SK-N-SH (cell line): ENCODE results near the gene SLC5A1. TPM values are rescaled to one million over a fixed set of nuclear protein-coding genes. Genes with fewer than 3 reads are reported as not detected.

ENCODE experiments used
- CTCF ChIA-PET: fragments of 300-600, 350-600 bp; formaldehyde crosslinking; extraction: SDS; loops from one replicate; lab custom pipeline; 2021; lab: Yijun Ruan, JAX
- POLR2A ChIA-PET: fragments of 350-600 bp; sonication (Branson Sonifier 250); formaldehyde crosslinking; extraction: SDS; loops from one replicate; lab custom pipeline; 2020; ENCODE audit warnings: antibody characterized with exemption, inconsistent platforms; lab: Yijun Ruan, JAX
- DNase-seq: peaks from one replicate; pipeline ENCODE4 v3.0.0; 2012
- H2AFZ ChIP-seq: fragments of 200-600 bp; sonication (generic); 2 replicates; pipeline ENCODE4 v1.8.1; 2016; ENCODE audit warnings: antibody characterized with exemption, mild to moderate bottlenecking, low read depth
- H3F3A ChIP-seq: fragments of 200-600 bp; sonication (generic); replicated peaks from 2 replicates; pipeline ENCODE3; 2016; ENCODE audit warnings: antibody characterized with exemption, mild to moderate bottlenecking; ENCODE audit not compliant: insufficient read depth
- H3K27ac ChIP-seq, 2 experiments: fragments of 200-500 bp in 1 of 2; fragments of 200-600 bp in 1 of 2; sonication (Bioruptor generic) in 1 of 2; sonication (generic), shearing (Covaris generic) in 1 of 2; 2 replicates each; pipeline versions ENCODE4 v1.5.1 to v1.6.1; 2014 to 2016; ENCODE audit warnings: low read depth in 2 of 2, inconsistent platforms in 1 of 2, low read length in 1 of 2, mild to moderate bottlenecking in 1 of 2, mixed read lengths in 1 of 2
- H3K27me3 ChIP-seq: fragments of 200-600 bp; sonication (generic), shearing (Covaris generic); 2 replicates; pipeline ENCODE4 v1.6.1; 2016; ENCODE audit warnings: mixed run types; ENCODE audit not compliant: insufficient read depth
- H3K36me3 ChIP-seq, 2 experiments: fragments of 200-500 bp in 1 of 2; fragments of 200-600 bp in 1 of 2; sonication (Bioruptor generic) in 1 of 2; sonication (generic) in 1 of 2; replicated peaks in 1 of 2; 2 replicates each; pipeline versions ENCODE3 to v1.5.1; 2014 to 2016; ENCODE audit warnings: low read length in 1 of 2, mild to moderate bottlenecking in 1 of 2; ENCODE audit not compliant: insufficient read depth in 2 of 2, control insufficient read depth in 1 of 2
- H3K4me1 ChIP-seq, 2 experiments: fragments of 200-500 bp in 1 of 2; fragments of 200-600 bp in 1 of 2; sonication (Bioruptor generic) in 1 of 2; sonication (generic), shearing (Covaris generic) in 1 of 2; 2 replicates each; pipeline versions ENCODE4 v1.5.1 to v1.6.1; 2014 to 2016; ENCODE audit warnings: low read depth in 1 of 2, low read length in 1 of 2, mixed run types in 1 of 2; ENCODE audit not compliant: insufficient read depth in 2 of 2, control insufficient read depth in 1 of 2
- H3K4me2 ChIP-seq: fragments of 200-600 bp; sonication (generic), shearing (Covaris generic); 2 replicates; pipeline ENCODE4 v1.6.1; 2017; ENCODE audit warnings: mixed run types
- H3K4me3 ChIP-seq, 2 experiments: fragments of 200-500 bp in 1 of 2; fragments of 200-600 bp in 1 of 2; sonication (Bioruptor generic) in 1 of 2; sonication (generic), shearing (Covaris generic) in 1 of 2; 2 replicates each; pipeline versions ENCODE4 v1.5.1 to v1.8.1; 2014 to 2016; ENCODE audit warnings: low read depth in 2 of 2, inconsistent platforms in 1 of 2, low read length in 1 of 2, mild to moderate bottlenecking in 1 of 2, mixed read lengths in 1 of 2, moderate library complexity in 1 of 2
- H3K79me2 ChIP-seq: fragments of 200-600 bp; sonication (generic); 2 replicates; pipeline ENCODE4 v1.8.1; 2017; ENCODE audit warnings: mild to moderate bottlenecking; ENCODE audit not compliant: insufficient read depth
- H3K9ac ChIP-seq: fragments of 200-600 bp; sonication (generic); 2 replicates; pipeline ENCODE4 v1.6.1; 2017; ENCODE audit warnings: mixed run types
- H3K9me2 ChIP-seq: fragments of 200-600 bp; sonication (generic); 2 replicates; pipeline ENCODE4 v1.6.1; 2017; ENCODE audit warnings: mixed run types
- H3K9me3 ChIP-seq: fragments of 200-600 bp; sonication (generic); 2 replicates; pipeline ENCODE4 v1.6.1; 2017; ENCODE audit warnings: mixed run types, mild to moderate bottlenecking, moderate library complexity
- H4K20me1 ChIP-seq: fragments of 200-600 bp; sonication (generic); 2 replicates; pipeline ENCODE4 v1.6.1; 2017; ENCODE audit warnings: mild to moderate bottlenecking, mixed run types; ENCODE audit not compliant: insufficient read depth
- CTCF ChIP-seq: fragments of 200-600 bp; sonication (generic); IDR thresholded peaks from 2 replicates; pipeline ENCODE4 v1.6.1; 2017; ENCODE audit warnings: antibody characterized with exemption, mild to moderate bottlenecking, moderate library complexity
- EZH2phosphoT487 ChIP-seq: fragments of 200-600 bp; sonication (generic); IDR thresholded peaks from 2 replicates; pipeline ENCODE4 v1.6.1; 2017; ENCODE audit warnings: low read depth, mixed run types, mild to moderate bottlenecking, antibody characterized with exemption, moderate library complexity, borderline replicate concordance
- FOXJ3 ChIP-seq: sonication (generic); formaldehyde crosslinking; IDR thresholded peaks from 2 replicates; pipeline ENCODE4 v1.5.1; 2020; ENCODE audit warnings: mild to moderate bottlenecking, missing genetic modification reagents
- FOXM1 ChIP-seq: IDR thresholded peaks from 2 replicates; pipeline ENCODE4 v1.4.0; 2012; ENCODE audit warnings: low read depth, mild to moderate bottlenecking
- GABPA ChIP-seq: IDR thresholded peaks from 2 replicates; pipeline ENCODE4 v1.4.0; 2012; ENCODE audit warnings: low read depth, mild to moderate bottlenecking
- GATA2 ChIP-seq: sonication (generic); formaldehyde crosslinking; IDR thresholded peaks from 2 replicates; pipeline ENCODE4 v1.5.0; 2020; ENCODE audit warnings: mild to moderate bottlenecking, missing genetic modification reagents
- MAX ChIP-seq: IDR thresholded peaks from 2 replicates; pipeline ENCODE4 v1.4.0; 2012; ENCODE audit warnings: low read depth
- NFIC ChIP-seq: IDR thresholded peaks from 2 replicates; pipeline ENCODE4 v1.4.0; 2012; ENCODE audit warnings: borderline replicate concordance
- NRF1 ChIP-seq: IDR thresholded peaks from 2 replicates; pipeline ENCODE4 v1.6.1; 2012; ENCODE audit warnings: low read depth, mild to moderate bottlenecking, low read length
- RAD21 ChIP-seq: IDR thresholded peaks from 2 replicates; pipeline ENCODE4 v1.6.1; 2012; ENCODE audit warnings: mild to moderate bottlenecking, low read length
- RXRA ChIP-seq: IDR thresholded peaks from 2 replicates; pipeline ENCODE4 v1.4.0; 2012; ENCODE audit warnings: low read depth, mild to moderate bottlenecking, borderline replicate concordance
- SMC3 ChIP-seq: IDR thresholded peaks from 2 replicates; pipeline ENCODE4 v1.6.1; 2012; ENCODE audit warnings: low read depth, low read length, improper control_type of control experiment
- TCF12 ChIP-seq: IDR thresholded peaks from 2 replicates; pipeline ENCODE4 v1.4.0; 2012
- USF1 ChIP-seq: IDR thresholded peaks from 2 replicates; pipeline ENCODE4 v1.4.0; 2012; ENCODE audit warnings: low read depth, borderline replicate concordance
- USF2 ChIP-seq: fragments of 150-350 bp; IDR thresholded peaks from 2 replicates; pipeline ENCODE4 v1.6.1; 2017; ENCODE audit warnings: antibody characterized with exemption, low read length, low read depth, borderline replicate concordance
- ZBTB33 ChIP-seq: IDR thresholded peaks from 2 replicates; pipeline ENCODE4 v1.4.0; 2012; ENCODE audit warnings: low read depth, borderline replicate concordance
- WGBS: methylation state at CpG from one replicate; pipeline ENCODE4 v1.1.6; 2017; ENCODE audit warnings: low lambda C conversion rate; 5-methylcytosine and 5-hydroxymethylcytosine counted together
- polyA plus RNA-seq, 3 experiments: library from polyadenylated mRNA; depleted of rRNA; stranded (reverse); fragments of >200 nt; gene quantifications; 2 replicates each; pipeline ENCODE4 v1.2.3, GENCODE V29; 2012

The SLC5A1 gene
- polyA plus RNA-seq, 1 of the 3 experiments (the other 2 are of a cell fraction), result not detected

- H3F3A ChIP-seq, result peaks cover 6% of the 10 kb centered on the region
- ChIA-PET CTCF (no interaction called here), POLR2A (no interaction called here)
- no peak for DNase-seq
- no peaks in the 10 kb centered on the region for H3K36me3 ChIP-seq
- no peak overlapping the region for H2AFZ ChIP-seq
- WGBS, result 63% methylated on average over 1 of the region's 1 CpG
- H3K9me3 ChIP-seq, result no peaks in the 10 kb centered on the region
- H3K9ac ChIP-seq, result no peak overlapping the region
- H3K4me2 ChIP-seq, result no peak overlapping the region
- no peak overlapping the region for H3K27ac ChIP-seq
- TF ChIP-seq ZBTB33 (no peak), GATA2 (CRISPR knock-in tag) (no peak), CTCF (no peak), NRF1 (no peak), FOXJ3 (CRISPR knock-in tag) (no peak), MAX (no peak), EZH2phosphoT487 (no peak), RXRA (no peak), USF1 (no peak), RAD21 (no peak), USF2 (no peak), GABPA (no peak), FOXM1 (no peak), TCF12 (no peak), SMC3 (no peak), NFIC (no peak)
- no peaks in the 10 kb centered on the region for H3K27me3 ChIP-seq
- H4K20me1 ChIP-seq, result no peaks in the 10 kb centered on the region
- no peaks in the 10 kb centered on the region for H3K4me1 ChIP-seq
- H3K9me2 ChIP-seq, result no peaks in the 10 kb centered on the region
- no peak overlapping the region for H3K4me3 ChIP-seq
- H3K79me2 ChIP-seq, result no peaks in the 10 kb centered on the region
Observed at GRCh38 chr22:32024796-32025195, 18.3 kb upstream of the SLC5A1 start.
